Colonic mucosa (tissue), 4 donors: ENCODE data around the gene REELD1. TPM values are rescaled to one million over a fixed set of nuclear protein-coding genes. Genes with fewer than 3 reads are reported as not detected.

Source experiments
- DNase-seq: peaks from one replicate; pipeline ENCODE4 v3.0.0-alpha.2; 2020
- H3K27ac ChIP-seq: fragments of 200-600 bp; one replicate; pipeline ENCODE4 v1.8.0; 2021
- H3K27me3 ChIP-seq: fragments of 200-600 bp; one replicate; pipeline ENCODE4 v1.8.0; 2021
- H3K36me3 ChIP-seq: fragments of 200-600 bp; one replicate; pipeline ENCODE4 v1.8.0; 2021
- H3K4me1 ChIP-seq: fragments of 200-600 bp; one replicate; pipeline ENCODE4 v1.8.0; 2021; ENCODE audit warnings: mild to moderate bottlenecking
- H3K4me3 ChIP-seq: fragments of 200-600 bp; one replicate; pipeline ENCODE4 v1.8.0; 2021
- H3K9ac ChIP-seq, 2 donors: one replicate each; pipeline ENCODE4 v1.7.0; 2013; ENCODE audit warnings: control low read depth in 2 of 2, low read depth in 2 of 2, low read length in 2 of 2
- H3K9me3 ChIP-seq: fragments of 200-600 bp; one replicate; pipeline ENCODE4 v1.8.0; 2021
- CTCF ChIP-seq: fragments of 200-600 bp; IDR thresholded peaks from one replicate; pipeline ENCODE4 v1.8.0; 2022; ENCODE audit warnings: antibody characterized with exemption, mild to moderate bottlenecking
- intact Hi-C: fragments of 100-400 bp; cut with DNase I; formaldehyde crosslinking; loops from one replicate; pipeline ENCODE4 v1.14.1; 2022
- total RNA-seq, 2 donors: library from RNA; stranded (reverse); fragmentation: NEBNext Ultra II Directional in 1 of 2; extraction: Animal tissue kit (Norgen Biotek cat#: 25700) in 1 of 2; gene quantifications; one replicate each; pipeline ENCODE4 v1.2.1, GENCODE V29; 2021
- donor health status: healthy.
- donor health status: DM: no; HTN: no; CAD: no.
- donor health status: DM: no; HTN: no; CAD: no.

REELD1 gene
- total RNA-seq, 2 donors from 2014 or later = 0.11 to 0.22 TPM

GRCh38 chr4:146278986-146279385 is 64.6 kb downstream of the REELD1 start:
- no peak for TF ChIP-seq CTCF
- no peaks in the 10 kb centered on the region for H3K27me3 ChIP-seq
- no peaks in the 10 kb centered on the region for H3K4me1 ChIP-seq
- intact Hi-C loops = no loop called here
- no peak overlapping the region for H3K27ac ChIP-seq
- no peak for DNase-seq
- no peaks in the 10 kb centered on the region for H3K9me3 ChIP-seq
- H3K9ac ChIP-seq = no peak overlapping the region
- no peaks in the 10 kb centered on the region for H3K36me3 ChIP-seq
- no peak overlapping the region for H3K4me3 ChIP-seq

Other genes starting within 250 kb of the REELD1 start
- gene LSM6, start 38.8 kb upstream of the REELD1 start, total RNA-seq = 10 to 100 TPM; 24.6 to 38.0 TPM